Neural progenitor cell (in vitro differentiated cells): Measurements from ENCODE around the gene STK4.

Experiments
- CTCF ChIP-seq: fragments of 200-600 bp; sonication (generic); IDR thresholded peaks from 2 replicates; pipeline ENCODE4 v1.5.1; 2017; ENCODE audit warnings: antibody characterized with exemption, mild to moderate bottlenecking
- EZH2 ChIP-seq: fragments of 200-600 bp; sonication (generic); IDR thresholded peaks from 2 replicates; pipeline ENCODE4 v1.6.1; 2017; ENCODE audit warnings: antibody characterized with exemption, mild to moderate bottlenecking, moderate library complexity

GRCh38 chr20:45032781-45033180 lies 66.5 kb downstream of the STK4 start:
- TF ChIP-seq CTCF (no peak), EZH2 (no peak)
